H1 (cell line): ENCODE results near the gene PRKAR1B. TPM values are rescaled to one million over a fixed set of nuclear protein-coding genes. Genes with fewer than 3 reads are reported as not detected.

Source experiments
- CTCF ChIA-PET: fragments of 300-600 bp; sonication (Branson Sonifier 250); formaldehyde crosslinking; loops from one replicate; lab custom pipeline; 2021; ENCODE audit not compliant: partially characterized antibody; lab: Charles Lee
- POLR2A ChIA-PET: fragments of 300-600 bp; sonication (Branson Sonifier 250); formaldehyde crosslinking; loops from one replicate; lab custom pipeline; 2021; ENCODE audit warnings: inconsistent platforms; ENCODE audit not compliant: partially characterized antibody; lab: Charles Lee
- DNase-seq, 2 experiments: peaks; one replicate each; pipeline versions ENCODE4 v3.0.0 to v3.0.0-alpha.2; 2010 to 2022; ENCODE audit warnings: low spot score in 2 of 2, low read depth in 1 of 2, mixed read lengths in 1 of 2
- FAIRE-seq: peaks from 2 replicates; lab custom pipeline; 2011; peaks lifted over from hg19 to GRCh38; lab: Jason Lieb, UNC
- H2AFZ ChIP-seq: 2 replicates; pipeline ENCODE4 v1.8.1; 2012; ENCODE audit warnings: low read length, inconsistent platforms
- H2AK5ac ChIP-seq: 2 replicates; pipeline ENCODE4 v1.6.1; 2013; ENCODE audit warnings: low read depth, low read length
- H2BK120ac ChIP-seq: replicated peaks from 2 replicates; pipeline ENCODE3; 2013; ENCODE audit warnings: low read depth, low read length, inconsistent platforms
- H2BK12ac ChIP-seq: 2 replicates; pipeline ENCODE4 v1.6.1; 2013; ENCODE audit warnings: low read depth, low read length
- H2BK15ac ChIP-seq: 2 replicates; pipeline ENCODE4 v1.6.1; 2013; ENCODE audit warnings: low read length
- H2BK20ac ChIP-seq: 2 replicates; pipeline ENCODE4 v1.6.1; 2013; ENCODE audit warnings: low read length
- H2BK5ac ChIP-seq: 2 replicates; pipeline ENCODE4 v1.6.1; 2013; ENCODE audit warnings: low read depth, low read length
- H3K14ac ChIP-seq: 2 replicates; pipeline ENCODE4 v1.6.1; 2013; ENCODE audit warnings: inconsistent platforms; ENCODE audit not compliant: insufficient read length
- H3K18ac ChIP-seq: 2 replicates; pipeline ENCODE4 v1.6.1; 2013; ENCODE audit warnings: low read length; ENCODE audit errors: extremely low read depth
- H3K23ac ChIP-seq: 2 replicates; pipeline ENCODE4 v1.6.1; 2013; ENCODE audit warnings: inconsistent platforms; ENCODE audit not compliant: insufficient read length
- H3K23me2 ChIP-seq: 2 replicates; pipeline ENCODE4 v1.6.1; 2013; ENCODE audit warnings: low read depth, low read length
- H3K27ac ChIP-seq: 2 replicates; pipeline ENCODE4 v1.6.1; 2011; ENCODE audit warnings: low read depth, low read length, inconsistent platforms
- H3K27me3 ChIP-seq, 4 experiments: replicated peaks in 1 of 4; 1 replicate in 1 of 4; 2 replicates in 3 of 4; pipeline versions ENCODE4 v1.6.1 to v1.8.1; 2011 to 2013; ENCODE audit warnings: low read length in 3 of 4, mild to moderate bottlenecking in 3 of 4, inconsistent platforms in 2 of 4, mixed read lengths in 2 of 4, moderate library complexity in 1 of 4; ENCODE audit not compliant: control insufficient read depth in 3 of 4, insufficient read depth in 3 of 4; ENCODE audit errors: extremely low read depth in 1 of 4
- H3K36me3 ChIP-seq, 4 experiments: 2 replicates each; pipeline versions ENCODE4 v1.6.1 to v1.8.1; 2011 to 2013; ENCODE audit warnings: mild to moderate bottlenecking in 4 of 4, low read length in 3 of 4, moderate library complexity in 2 of 4, control low read depth in 1 of 4, inconsistent platforms in 1 of 4; ENCODE audit not compliant: insufficient read depth in 4 of 4, control insufficient read depth in 2 of 4
- H3K4ac ChIP-seq: replicated peaks from 2 replicates; pipeline ENCODE3; 2013; ENCODE audit warnings: low read length, low read depth, mixed read lengths, inconsistent platforms; ENCODE audit not compliant: insufficient read length
- H3K4me1 ChIP-seq, 4 experiments: replicated peaks in 1 of 4; 1 replicate in 1 of 4; 2 replicates in 3 of 4; pipeline versions ENCODE4 v1.6.1 to v1.8.1; 2011 to 2013; ENCODE audit warnings: low read length in 3 of 4, inconsistent platforms in 2 of 4, mixed read lengths in 1 of 4; ENCODE audit not compliant: insufficient read depth in 4 of 4, control insufficient read depth in 3 of 4
- H3K4me2 ChIP-seq, 2 experiments: 2 replicates each; pipeline versions ENCODE4 v1.6.1 to v1.8.1; 2011 to 2013; ENCODE audit warnings: low read depth in 2 of 2, low read length in 2 of 2, control low read depth in 1 of 2, inconsistent platforms in 1 of 2, mild to moderate bottlenecking in 1 of 2; ENCODE audit not compliant: insufficient read depth in 1 of 2
- H3K4me3 ChIP-seq, 4 experiments: fragments of 200-600, 300-600 bp in 1 of 4; sonication (generic), shearing (Covaris generic), sonication (Bioruptor Twin) in 1 of 4; 2 replicates each; pipeline versions ENCODE4 v1.5.1 to v1.8.1; 2011 to 2016; ENCODE audit warnings: low read length in 4 of 4, low read depth in 3 of 4, control low read depth in 2 of 4, inconsistent platforms in 2 of 4, mild to moderate bottlenecking in 2 of 4, mixed read lengths in 1 of 4, moderate library complexity in 1 of 4; ENCODE audit not compliant: insufficient read depth in 2 of 4; ENCODE audit errors: extremely low read depth in 1 of 4
- H3K56ac ChIP-seq: replicated peaks from 2 replicates; pipeline ENCODE3; 2013; ENCODE audit warnings: low read depth, mild to moderate bottlenecking, mixed read lengths, low read length, inconsistent platforms; ENCODE audit not compliant: insufficient read length
- H3K79me1 ChIP-seq: 2 replicates; pipeline ENCODE4 v1.6.1; 2013; ENCODE audit warnings: low read depth, low read length, control low read depth
- H3K79me2 ChIP-seq, 2 experiments: 2 replicates each; pipeline versions ENCODE4 v1.6.1 to v1.8.1; 2012 to 2013; ENCODE audit warnings: low read length in 2 of 2, mild to moderate bottlenecking in 2 of 2, inconsistent platforms in 1 of 2; ENCODE audit not compliant: insufficient read depth in 2 of 2, control insufficient read depth in 1 of 2
- H3K9ac ChIP-seq, 4 experiments: replicated peaks in 1 of 4; 1 replicate in 1 of 4; 2 replicates in 3 of 4; pipeline versions ENCODE4 v1.6.1 to v1.8.1; 2011 to 2013; ENCODE audit warnings: low read depth in 3 of 4, low read length in 3 of 4, control low read depth in 2 of 4, mild to moderate bottlenecking in 2 of 4, moderate library complexity in 2 of 4, inconsistent platforms in 1 of 4; ENCODE audit errors: extremely low read depth in 1 of 4
- H3K9me3 ChIP-seq, 2 experiments: 2 replicates each; pipeline versions ENCODE4 v1.6.1 to v1.8.1; 2012 to 2013; ENCODE audit warnings: mild to moderate bottlenecking in 2 of 2, moderate library complexity in 2 of 2, control low read depth in 1 of 2, inconsistent platforms in 1 of 2, low read depth in 1 of 2, low read length in 1 of 2, mixed read lengths in 1 of 2; ENCODE audit not compliant: insufficient read depth in 2 of 2
- H4K20me1 ChIP-seq, 2 experiments: replicated peaks in 1 of 2; 2 replicates each; pipeline versions ENCODE3 to v1.8.1; 2011 to 2013; ENCODE audit warnings: inconsistent platforms in 2 of 2, low read length in 2 of 2, mild to moderate bottlenecking in 1 of 2; ENCODE audit not compliant: insufficient read depth in 2 of 2, control insufficient read depth in 1 of 2
- H4K5ac ChIP-seq: 2 replicates; pipeline ENCODE4 v1.6.1; 2013; ENCODE audit warnings: low read length, low read depth, mixed read lengths, inconsistent platforms; ENCODE audit not compliant: insufficient read length
- H4K8ac ChIP-seq: 2 replicates; pipeline ENCODE4 v1.8.0; 2013; ENCODE audit warnings: mild to moderate bottlenecking, moderate library complexity, low read length, inconsistent platforms; ENCODE audit not compliant: insufficient read depth; ENCODE audit errors: extremely low read depth
- H4K91ac ChIP-seq: replicated peaks from 2 replicates; pipeline ENCODE3; 2013; ENCODE audit warnings: low read length, mixed read lengths, inconsistent platforms; ENCODE audit not compliant: insufficient read length
- KDM1A ChIP-seq: fragments of 200-600, 300-600 bp; sonication (generic); IDR thresholded peaks from 2 replicates; pipeline ENCODE4 v1.7.1; 2016; ENCODE audit warnings: mild to moderate bottlenecking, low read length, borderline replicate concordance
- SIRT6 ChIP-seq: IDR thresholded peaks from one replicate; pipeline ENCODE4 v1.7.1; 2012; ENCODE audit warnings: low read length, inconsistent platforms
- SP4 ChIP-seq: IDR thresholded peaks from 2 replicates; pipeline ENCODE4 v1.6.1; 2012; ENCODE audit warnings: low read length, inconsistent platforms
- WGBS, 2 experiments: shearing (Covaris generic) in 1 of 2; methylation state at CpG; one replicate each; pipeline versions ENCODE4 v1.1.6 to v1.1.7; 2013 to 2015; ENCODE audit warnings: low lambda C conversion rate in 2 of 2, mixed read lengths in 2 of 2, inconsistent platforms in 1 of 2, low coverage in 1 of 2, missing lambda C conversion rate in 1 of 2; ENCODE audit not compliant: insufficient replicate concordance in 2 of 2, insufficient coverage in 1 of 2, insufficient read length in 1 of 2; ENCODE audit errors: extremely low coverage in 1 of 2, missing lambda C conversion rate in 1 of 2; 5-methylcytosine and 5-hydroxymethylcytosine counted together
- polyA plus RNA-seq, 7 experiments: library from polyadenylated mRNA; depleted of rRNA in 3 of 7; stranded (reverse) in 5 of 7; unstranded in 2 of 7; fragments of >200 nt in 5 of 7; fragments of 200-250 nt in 2 of 7; gene quantifications; 1 replicate in 5 of 7; 2 replicates in 1 of 7; 4 replicates in 1 of 7; pipeline versions ENCODE4 v1.2.1 to v1.2.3, GENCODE V29; 2011 to 2013; ENCODE audit warnings: missing spikeins in 2 of 7, mixed read lengths in 2 of 7
- total RNA-seq: library from RNA; stranded (reverse); fragmentation: NEBNext Ultra II Directional; extraction: Animal tissue kit (Norgen Biotek cat#: 25700); gene quantifications from 2 replicates; pipeline ENCODE4 v1.2.1, GENCODE V29; 2021
- TF ChIP-seq, protein P1 (sequence below): IDR thresholded peaks from 2 replicates; pipeline ENCODE4 v1.6.1; 2012; ENCODE audit warnings: inconsistent platforms
- TF ChIP-seq, protein P2 (sequence below): IDR thresholded peaks from 2 replicates; pipeline ENCODE4 v1.6.1; 2012; ENCODE audit warnings: inconsistent platforms

Gene PRKAR1B
- total and polyA plus RNA-seq, 2 of the 8 experiments (the other 6 are each of a cell fraction or from before 2014, with no cell fraction given) = 12.3 to 55.7 TPM

DNA sequence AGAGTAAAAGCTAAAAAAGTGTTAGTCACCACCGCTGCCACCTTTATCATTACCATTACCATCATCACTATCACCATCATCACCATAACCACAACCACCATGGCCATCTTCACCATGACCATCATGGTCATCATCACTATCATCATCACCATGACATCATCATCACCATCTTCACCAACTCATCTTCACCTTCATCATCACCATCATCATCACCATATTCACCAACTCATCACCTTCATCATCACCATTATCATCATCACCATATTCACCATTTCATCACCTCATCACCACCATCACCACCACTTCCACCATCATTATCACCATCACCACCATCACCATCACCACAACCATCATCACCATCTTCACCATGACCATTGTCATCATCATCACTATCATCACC, 161.0 kb downstream of the PRKAR1B start:
- H3K27ac ChIP-seq = no peak overlapping the region
- H3K23ac ChIP-seq = no peak overlapping the region
- H3K9ac ChIP-seq = no peak overlapping the region
- no peak for TF ChIP-seq KDM1A
- TF ChIP-seq, protein P1, sequence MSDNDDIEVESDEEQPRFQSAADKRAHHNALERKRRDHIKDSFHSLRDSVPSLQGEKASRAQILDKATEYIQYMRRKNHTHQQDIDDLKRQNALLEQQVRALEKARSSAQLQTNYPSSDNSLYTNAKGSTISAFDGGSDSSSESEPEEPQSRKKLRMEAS = no peak
- no peak for TF ChIP-seq SIRT6
- TF ChIP-seq, protein P2, sequence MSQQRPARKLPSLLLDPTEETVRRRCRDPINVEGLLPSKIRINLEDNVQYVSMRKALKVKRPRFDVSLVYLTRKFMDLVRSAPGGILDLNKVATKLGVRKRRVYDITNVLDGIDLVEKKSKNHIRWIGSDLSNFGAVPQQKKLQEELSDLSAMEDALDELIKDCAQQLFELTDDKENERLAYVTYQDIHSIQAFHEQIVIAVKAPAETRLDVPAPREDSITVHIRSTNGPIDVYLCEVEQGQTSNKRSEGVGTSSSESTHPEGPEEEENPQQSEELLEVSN = no peak
- no peak for TF ChIP-seq SP4
- TF ChIP-seq, all 59 proteins: peak for 0
- Histone ChIP-seq H3K56ac (no peak overlapping the region), H3K79me2 (no peaks in the 10 kb centered on the region; a peak in 1 of 4 replicates), H2AFZ (no peak overlapping the region), H3K23me2 (peaks cover 8% of the 10 kb centered on the region; the same call in 1 of the 2 replicates), H2BK12ac (no peak overlapping the region), H4K8ac (no peak overlapping the region), H3K4me1 (peaks cover 0 to 4% (median under 1%) of the 10 kb centered on the region in 4 experiments; a peak in 1 of 7 replicates), H2BK15ac (no peak overlapping the region), H3K9me3 (peaks cover 0 to 3% of the 10 kb centered on the region in 2 experiments; a peak in 1 of 4 replicates), H4K91ac (no peak overlapping the region), H4K20me1 (peaks cover 3 to 9% of the 10 kb centered on the region in 2 experiments), H2BK120ac (no peak overlapping the region), H2BK5ac (no peak overlapping the region), H3K4me3 (no peak overlapping the region), H3K4me2 (no peak overlapping the region), H3K14ac (no peak overlapping the region), H3K79me1 (no peaks in the 10 kb centered on the region), H3K18ac (no peak overlapping the region), H2BK20ac (no peak overlapping the region), H3K4ac (no peak overlapping the region), H3K27me3 (no peaks in the 10 kb centered on the region), H4K5ac (no peak overlapping the region), H3K36me3 (no peaks in the 10 kb centered on the region; a peak in 1 of 8 replicates), H2AK5ac (peak overlapping the region; percentile 87; the same call in 1 of the 2 replicates)
- 89% methylated on average over 1 of the region's 1 CpG; no CpG with 5 or more reads in 1 of the 2 experiments for WGBS, 2 experiments
- FAIRE-seq (no peak), DNase-seq (no peak)
- POLR2A ChIA-PET = no interaction called here
- CTCF ChIA-PET = interaction anchor here (1.0 kb wide), 1 partner anchor 12 kb away, joined by 3 read pairs; no protein-coding TSS in a partner anchor
